Renal pelvis (tissue), 4 donors: ENCODE measurements around the gene XPO5. TPM values are rescaled to one million over a fixed set of nuclear protein-coding genes. Genes with fewer than 3 reads are reported as not detected.

Experiments
- DNase-seq: peaks from one replicate; pipeline ENCODE4 v3.0.0-alpha.2; 2013
- polyA plus RNA-seq, 3 donors: library from polyadenylated mRNA; unstranded; fragments of 120-200 nt; gene quantifications; one replicate each; pipeline ENCODE4 v1.2.1, GENCODE V29; 2013; ENCODE audit not compliant: insufficient read length in 3 of 3

The XPO5 gene
- polyA plus RNA-seq, 3 donors = 44.3 to 65.3 (median 60.6) TPM

- no peak for DNase-seq
These were observed 53.1 kb downstream of the XPO5 start for GRCh38 chr6:43522547-43523261.

GRCh38 chr6:43521836-43522235, 54.0 kb downstream of the XPO5 start:
- DNase-seq = no peak

GRCh38 chr6:43520097-43520496, 55.7 kb downstream of the XPO5 start:
- DNase-seq = no peak

GRCh38 chr6:43517505-43518357, 58.1 kb downstream of the XPO5 start:
- no peak for DNase-seq

GRCh38 chr6:43516697-43517504, 58.9 kb downstream of the XPO5 start, which contains the start of the genes POLR1C and YIPF3:
POLR1C (plus strand) TSS chr6:43517089; CDS start chr6:43517110, 21 bp downstream.
YIPF3 (minus strand) TSS chr6:43516926; CDS start chr6:43516807, 119 bp downstream.
- peak; percentile 98 for DNase-seq

GRCh38 chr6:43516367-43516696, 59.5 kb downstream of the XPO5 start:
- no peak for DNase-seq

- no peak for DNase-seq
These were observed 60.0 kb downstream of the XPO5 start for GRCh38 chr6:43515808-43516207.

GRCh38 chr6:43511824-43512415, 63.9 kb downstream of the XPO5 start:
- DNase-seq = no peak

- DNase-seq = no peak
These were observed 65.0 kb downstream of the XPO5 start for GRCh38 chr6:43510827-43511163.

GRCh38 chr6:43509984-43510826, 65.6 kb downstream of the XPO5 start, which contains the start of gene LRRC73:
LRRC73 (minus strand) TSS chr6:43510346; CDS start chr6:43509785, 561 bp downstream.
- DNase-seq = peak; percentile 79

GRCh38 chr6:43509142-43509983, 66.5 kb downstream of the XPO5 start:
- DNase-seq = no peak

- DNase-seq = no peak
These were observed 67.2 kb downstream of the XPO5 start for GRCh38 chr6:43508481-43509141.

GRCh38 chr6:43506667-43507471, 69.0 kb downstream of the XPO5 start:
- DNase-seq = peak; percentile 82

GRCh38 chr6:43506171-43506570, 69.7 kb downstream of the XPO5 start:
- DNase-seq = no peak

GRCh38 chr6:43505718-43506117, 70.1 kb downstream of the XPO5 start:
- no peak for DNase-seq

GRCh38 chr6:43504756-43505593, 70.9 kb downstream of the XPO5 start:
- DNase-seq = no peak

- DNase-seq = no peak
These were observed 72.4 kb downstream of the XPO5 start for GRCh38 chr6:43503443-43503842.
